HL-60 (cell line): ENCODE data around the gene IL13.

Experiments used
- CTCF ChIP-seq: IDR thresholded peaks from one replicate; pipeline ENCODE4 v1.5.1; 2011; ENCODE audit warnings: low read length, control low read depth, inconsistent platforms; ENCODE audit not compliant: insufficient read depth
- POLR2AphosphoS5 ChIP-seq: IDR thresholded peaks from 2 replicates; pipeline ENCODE4 v1.6.1; 2012; ENCODE audit warnings: low read depth
- SPI1 ChIP-seq: IDR thresholded peaks from 2 replicates; pipeline ENCODE4 v1.6.1; 2012; ENCODE audit warnings: low read depth, mild to moderate bottlenecking, borderline replicate concordance

GRCh38 chr5:132669455-132669820, 11.5 kb downstream of the IL13 start:
- TF ChIP-seq CTCF (no peak), SPI1 (no peak), POLR2AphosphoS5 (no peak)
